ENCODE results near the gene KANSL2. TPM values are rescaled to one million over a fixed set of nuclear protein-coding genes. Genes with fewer than 3 reads are reported as not detected.
"Not testable (repeated sequence)": the region's sequence is repeated elsewhere in the genome, so short reads cannot be mapped to it uniquely, and the experiment has no call there.

The KANSL2 gene
- total and polyA plus RNA-seq, 7 donors = 30.7 to 88.1 (median 35.2) TPM

DNA sequence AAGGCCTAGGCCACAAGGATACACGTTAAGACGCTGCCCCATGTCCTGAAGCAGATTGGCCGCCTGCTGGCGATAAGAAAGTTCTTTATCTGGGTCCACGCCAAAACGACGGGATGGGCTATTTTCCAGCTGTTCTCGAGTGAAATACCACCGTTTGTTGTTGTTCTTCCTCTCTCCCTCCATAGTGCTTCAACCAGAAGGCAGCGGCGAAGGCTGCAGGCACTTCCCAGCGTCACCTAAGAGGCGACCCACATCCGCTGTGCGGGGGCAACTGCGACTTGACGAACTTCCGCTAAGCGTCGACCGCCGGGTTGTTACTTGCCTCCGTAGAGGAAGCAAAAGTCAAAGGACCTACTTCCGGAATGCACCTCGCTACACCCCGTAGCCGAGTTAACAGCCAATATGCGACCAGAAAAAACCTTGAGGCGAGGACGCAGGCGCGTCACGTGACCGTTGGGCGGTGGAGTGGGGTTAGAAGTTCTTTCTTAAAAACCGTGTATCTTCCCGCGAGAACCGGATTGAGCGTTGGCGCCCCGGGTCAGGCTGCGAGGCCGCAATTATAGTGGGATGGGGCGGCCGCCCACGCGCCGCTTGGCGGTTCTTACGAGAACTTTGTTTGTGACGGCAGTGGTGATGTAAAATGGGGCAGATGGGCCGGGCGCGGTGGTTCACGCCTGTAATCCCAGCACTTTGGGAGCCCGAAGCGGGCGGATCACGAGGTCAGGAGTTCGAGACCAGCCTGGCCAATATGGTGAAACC lies 34.6 kb upstream of the KANSL2 start, which contains the start of gene CCNT1:
CCNT1 (minus strand) TSS at position 215 of the 759 bp plus-strand sequence; CDS start at position 183, 32 bp downstream.
- WGBS, 3 donors = 0 to 1% (median 0%) methylated on average over 61 of the region's 61 CpGs
- no peaks in the 10 kb centered on the region for H3K27me3 ChIP-seq (ENCODE audit: insufficient read depth in 3 of 3, low read length in 2 of 3)
- H3K27ac ChIP-seq = peak within 1 kb of the TSS; percentile 93
- no peaks in the 10 kb centered on the region for H3K9me3 ChIP-seq
- intact Hi-C loops (cut with DNase I) = no loop called here
- peak within 1 kb of the TSS; percentile 77 for H3K4me3 ChIP-seq
- DNase-seq (peak; percentile 99), ATAC-seq (peak; percentile 98 to 99 (median 98))
- H3K36me3 ChIP-seq (ENCODE audit: insufficient read depth in 1 of 2, low read depth in 1 of 2) = peaks cover 3 to 22% of the 10 kb centered on the region in 2 donors
- TF ChIP-seq, protein P1, sequence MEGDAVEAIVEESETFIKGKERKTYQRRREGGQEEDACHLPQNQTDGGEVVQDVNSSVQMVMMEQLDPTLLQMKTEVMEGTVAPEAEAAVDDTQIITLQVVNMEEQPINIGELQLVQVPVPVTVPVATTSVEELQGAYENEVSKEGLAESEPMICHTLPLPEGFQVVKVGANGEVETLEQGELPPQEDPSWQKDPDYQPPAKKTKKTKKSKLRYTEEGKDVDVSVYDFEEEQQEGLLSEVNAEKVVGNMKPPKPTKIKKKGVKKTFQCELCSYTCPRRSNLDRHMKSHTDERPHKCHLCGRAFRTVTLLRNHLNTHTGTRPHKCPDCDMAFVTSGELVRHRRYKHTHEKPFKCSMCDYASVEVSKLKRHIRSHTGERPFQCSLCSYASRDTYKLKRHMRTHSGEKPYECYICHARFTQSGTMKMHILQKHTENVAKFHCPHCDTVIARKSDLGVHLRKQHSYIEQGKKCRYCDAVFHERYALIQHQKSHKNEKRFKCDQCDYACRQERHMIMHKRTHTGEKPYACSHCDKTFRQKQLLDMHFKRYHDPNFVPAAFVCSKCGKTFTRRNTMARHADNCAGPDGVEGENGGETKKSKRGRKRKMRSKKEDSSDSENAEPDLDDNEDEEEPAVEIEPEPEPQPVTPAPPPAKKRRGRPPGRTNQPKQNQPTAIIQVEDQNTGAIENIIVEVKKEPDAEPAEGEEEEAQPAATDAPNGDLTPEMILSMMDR (IDR thresholded peaks at IDR 0.05) = peak; percentile 38
- H3K4me1 ChIP-seq = peaks cover 26% of the 10 kb centered on the region

DNA sequence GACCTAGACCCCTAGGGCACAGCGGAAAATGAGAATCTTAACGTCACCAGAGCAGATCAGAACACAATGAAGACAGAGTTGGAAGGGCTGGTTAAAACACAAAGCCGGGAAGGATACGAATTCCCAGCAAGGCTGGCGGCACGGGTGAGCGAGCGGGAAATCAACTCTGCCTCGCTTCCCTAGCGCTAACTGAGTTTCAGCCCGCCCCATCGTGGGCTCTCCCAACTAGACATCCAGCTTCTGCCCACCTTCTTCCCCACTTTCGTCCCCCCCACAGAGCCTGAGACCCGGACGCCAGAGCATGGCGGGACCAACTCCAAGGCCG lies 34.1 kb upstream of the KANSL2 start:
- Histone ChIP-seq H3K27me3 (ENCODE audit: insufficient read depth in 3 of 3, low read length in 2 of 3) (no peaks in the 10 kb centered on the region), H3K4me1 (peaks cover 26% of the 10 kb centered on the region), H3K27ac (peak overlapping the region; percentile 93), H3K9me3 (no peaks in the 10 kb centered on the region), H3K36me3 (ENCODE audit: insufficient read depth in 1 of 2, low read depth in 1 of 2) (peaks cover 3 to 28% of the 10 kb centered on the region in 2 donors), H3K4me3 (peak overlapping the region; percentile 77)
- DNase-seq (no peak), ATAC-seq (no peak)
- intact Hi-C loops (cut with DNase I) = no loop called here
- TF ChIP-seq, protein P1 (IDR thresholded peaks at IDR 0.05) = no peak
- 0 to 1% (median 0%) methylated on average over 17 of the region's 17 CpGs for WGBS, 3 donors

DNA sequence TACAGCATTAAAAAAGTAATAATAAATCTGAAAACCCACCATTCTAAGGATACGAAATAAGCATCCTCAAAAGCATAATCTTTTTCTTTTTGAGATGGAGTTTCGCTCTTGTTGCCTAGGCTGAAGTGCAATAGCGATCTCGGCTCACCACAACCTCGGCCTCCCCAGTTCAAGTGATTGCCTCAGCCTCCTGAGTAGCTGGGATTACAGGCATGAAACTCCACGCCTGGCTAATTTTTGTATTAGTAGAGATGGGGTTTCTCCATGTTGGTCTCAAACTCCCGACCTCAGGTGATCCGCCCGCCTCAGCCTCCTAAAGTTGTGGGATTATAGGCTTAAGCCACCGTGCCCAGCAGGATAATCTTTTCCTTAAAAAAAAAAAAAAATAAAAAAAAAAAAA lies 30.2 kb upstream of the KANSL2 start:
- Histone ChIP-seq H3K4me3 (no peak overlapping the region), H3K27me3 (ENCODE audit: insufficient read depth in 3 of 3, low read length in 2 of 3) (no peaks in the 10 kb centered on the region), H3K27ac (no peak overlapping the region), H3K4me1 (peaks cover 46% of the 10 kb centered on the region), H3K36me3 (ENCODE audit: insufficient read depth in 1 of 2, low read depth in 1 of 2) (peaks cover 3 to 67% of the 10 kb centered on the region in 2 donors), H3K9me3 (no peaks in the 10 kb centered on the region)
- intact Hi-C loops (cut with DNase I) = no loop called here
- TF ChIP-seq, protein P1 (IDR thresholded peaks at IDR 0.05) = no peak
- DNase-seq = no peak
- ATAC-seq = no peak
- 89 to 95% (median 91%) methylated on average over 10 of the region's 10 CpGs for WGBS, 3 donors

DNA sequence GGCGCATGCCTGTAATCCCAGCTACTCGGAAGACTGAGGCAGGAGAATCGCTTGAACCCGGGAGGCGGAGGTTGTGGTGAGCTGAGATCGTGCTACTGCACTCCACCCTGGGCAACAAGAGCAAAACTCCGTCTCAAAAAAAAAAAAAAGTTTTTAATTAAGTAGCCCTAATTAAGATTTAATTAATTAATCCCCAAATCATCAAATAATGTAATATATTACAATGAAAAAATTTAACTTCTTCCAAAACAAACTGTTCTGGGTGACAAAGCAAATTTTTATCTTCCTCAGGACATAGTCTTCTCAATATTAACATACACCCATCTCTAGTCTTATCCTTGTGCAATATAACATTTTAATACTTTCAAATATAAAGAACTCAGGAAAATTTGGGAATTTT lies 16.8 kb upstream of the KANSL2 start:
- H3K9me3 ChIP-seq; intact Hi-C loops (cut with DNase I); H3K27ac ChIP-seq; ATAC-seq; DNase-seq; H3K27me3 ChIP-seq (ENCODE audit: insufficient read depth in 3 of 3, low read length in 2 of 3); H3K4me3 ChIP-seq: not testable (repeated sequence)
- 95 to 98% (median 95%) methylated on average over 7 of the region's 7 CpGs for WGBS, 3 donors
- peaks cover 0 to 96% of the 10 kb centered on the region in 2 donors for H3K36me3 ChIP-seq (ENCODE audit: insufficient read depth in 1 of 2, low read depth in 1 of 2)
- H3K4me1 ChIP-seq = peaks cover 14% of the 10 kb centered on the region

DNA sequence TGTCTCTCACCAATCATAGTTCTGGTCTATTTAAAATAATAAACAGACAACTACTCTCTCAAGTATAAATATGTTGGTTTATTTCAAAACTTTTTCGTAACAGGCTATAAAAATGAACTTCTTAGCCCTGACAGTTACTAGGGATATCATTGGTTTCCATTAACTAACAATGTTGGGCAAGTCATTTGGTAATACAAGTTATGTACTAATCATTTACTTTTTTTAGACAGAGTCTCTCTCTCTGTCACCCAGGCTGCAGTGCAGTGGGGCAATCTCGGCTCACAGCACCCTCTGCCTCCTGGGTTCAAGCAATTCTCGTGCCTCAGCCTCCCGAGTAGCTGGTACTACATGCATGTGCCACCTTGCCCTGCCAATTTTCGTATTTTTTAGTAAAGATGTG lies 14.6 kb upstream of the KANSL2 start:
- peaks cover 9 to 96% of the 10 kb centered on the region in 2 donors for H3K36me3 ChIP-seq (ENCODE audit: insufficient read depth in 1 of 2, low read depth in 1 of 2)
- intact Hi-C loops (cut with DNase I) = no loop called here
- TF ChIP-seq, protein P1 (IDR thresholded peaks at IDR 0.05) = no peak
- peaks cover 32% of the 10 kb centered on the region for H3K4me1 ChIP-seq
- DNase-seq = no peak
- 91 to 94% (median 93%) methylated on average over 5 of the region's 5 CpGs for WGBS, 3 donors
- peak; percentile 30 to 76 (median 73) for ATAC-seq
- no peaks in the 10 kb centered on the region for H3K9me3 ChIP-seq
- no peak overlapping the region for H3K4me3 ChIP-seq
- no peaks in the 10 kb centered on the region for H3K27me3 ChIP-seq (ENCODE audit: insufficient read depth in 3 of 3, low read length in 2 of 3)
- peak overlapping the region; percentile 11 for H3K27ac ChIP-seq

Data from psoas muscle (tissue), 8 donors.